Upper lobe of left lung (tissue), 4 donors: Measurements from ENCODE around the gene SV2C.

ENCODE experiments used
- EP300 ChIP-seq, 4 donors: sonication (generic); formaldehyde crosslinking; IDR thresholded peaks; one replicate each; pipeline ENCODE4 v1.5.1; 2017; ENCODE audit warnings: antibody characterized with exemption in 4 of 4, control low read depth in 2 of 4
- POLR2A ChIP-seq, 4 donors: fragments of 450-650 bp; IDR thresholded peaks; one replicate each; pipeline ENCODE4 v1.5.1; 2016 to 2017; ENCODE audit warnings: antibody characterized with exemption in 4 of 4, mild to moderate bottlenecking in 2 of 4
- POLR2AphosphoS5 ChIP-seq, 2 donors: sonication (generic); formaldehyde crosslinking; IDR thresholded peaks; one replicate each; pipeline ENCODE4 v1.5.1; 2017; ENCODE audit warnings: antibody characterized with exemption in 2 of 2
- TF ChIP-seq, protein P1 (sequence below), 6 experiments: fragments of 450-650 bp in 4 of 6; fragments of 200-600 bp in 2 of 6; sonication (generic) in 2 of 6; IDR thresholded peaks; one replicate each; pipeline ENCODE4 v1.5.1; 2016 to 2019; ENCODE audit warnings: antibody characterized with exemption in 6 of 6

DNA sequence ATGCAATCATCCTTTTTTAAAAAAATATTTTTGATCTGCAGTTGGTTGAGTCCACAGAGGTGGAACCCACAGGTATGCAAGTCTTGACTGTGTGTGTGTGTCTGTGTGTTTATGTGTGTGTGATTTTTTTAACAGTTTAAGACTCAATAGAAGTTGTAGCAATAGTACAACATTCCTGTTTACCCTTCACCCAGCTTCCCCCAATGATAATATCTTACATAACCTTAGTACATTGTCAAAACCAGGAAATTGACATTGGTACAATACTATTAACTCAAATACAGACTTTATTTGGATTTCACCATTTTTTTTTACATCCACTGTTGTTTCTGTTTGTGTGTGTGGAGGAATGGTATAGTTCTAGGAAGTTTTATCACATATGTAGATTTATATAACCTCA lies 81.8 kb downstream of the SV2C start:
- no peak for TF ChIP-seq POLR2AphosphoS5 (IDR thresholded peaks at IDR 0.05)
- TF ChIP-seq, protein P1, sequence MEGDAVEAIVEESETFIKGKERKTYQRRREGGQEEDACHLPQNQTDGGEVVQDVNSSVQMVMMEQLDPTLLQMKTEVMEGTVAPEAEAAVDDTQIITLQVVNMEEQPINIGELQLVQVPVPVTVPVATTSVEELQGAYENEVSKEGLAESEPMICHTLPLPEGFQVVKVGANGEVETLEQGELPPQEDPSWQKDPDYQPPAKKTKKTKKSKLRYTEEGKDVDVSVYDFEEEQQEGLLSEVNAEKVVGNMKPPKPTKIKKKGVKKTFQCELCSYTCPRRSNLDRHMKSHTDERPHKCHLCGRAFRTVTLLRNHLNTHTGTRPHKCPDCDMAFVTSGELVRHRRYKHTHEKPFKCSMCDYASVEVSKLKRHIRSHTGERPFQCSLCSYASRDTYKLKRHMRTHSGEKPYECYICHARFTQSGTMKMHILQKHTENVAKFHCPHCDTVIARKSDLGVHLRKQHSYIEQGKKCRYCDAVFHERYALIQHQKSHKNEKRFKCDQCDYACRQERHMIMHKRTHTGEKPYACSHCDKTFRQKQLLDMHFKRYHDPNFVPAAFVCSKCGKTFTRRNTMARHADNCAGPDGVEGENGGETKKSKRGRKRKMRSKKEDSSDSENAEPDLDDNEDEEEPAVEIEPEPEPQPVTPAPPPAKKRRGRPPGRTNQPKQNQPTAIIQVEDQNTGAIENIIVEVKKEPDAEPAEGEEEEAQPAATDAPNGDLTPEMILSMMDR (IDR thresholded peaks at IDR 0.05) = no peak
- no peak for TF ChIP-seq EP300 (IDR thresholded peaks at IDR 0.05)
- TF ChIP-seq POLR2A (IDR thresholded peaks at IDR 0.05) = no peak
